H1 (cell line): Measurements from ENCODE around the gene CGREF1. TPM values are rescaled to one million over a fixed set of nuclear protein-coding genes. Genes with fewer than 3 reads are reported as not detected.

ENCODE experiments used
- E2F6 ChIP-seq: IDR thresholded peaks from 2 replicates; pipeline ENCODE4 v1.6.1; 2012; ENCODE audit warnings: inconsistent platforms
- MAX ChIP-seq: IDR thresholded peaks from 2 replicates; pipeline ENCODE4 v1.6.1; 2012; ENCODE audit warnings: inconsistent platforms
- NRF1 ChIP-seq: IDR thresholded peaks from 2 replicates; pipeline ENCODE4 v1.6.1; 2011; ENCODE audit warnings: mild to moderate bottlenecking, low read depth, low read length, improper control_type of control experiment
- RNF2 ChIP-seq: fragments of 200-900, 300-1000 bp; sonication (generic); IDR thresholded peaks from 2 replicates; pipeline ENCODE4 v1.7.1; 2016; ENCODE audit warnings: borderline replicate concordance, low read depth, mild to moderate bottlenecking, antibody characterized with exemption, low read length; ENCODE audit not compliant: poor library complexity, severe bottlenecking; ENCODE audit errors: missing control alignments
- USF2 ChIP-seq: IDR thresholded peaks from 2 replicates; pipeline ENCODE4 v1.6.1; 2011; ENCODE audit warnings: low read length, improper control_type of control experiment
- polyA plus RNA-seq, 7 experiments: library from polyadenylated mRNA; depleted of rRNA in 3 of 7; stranded (reverse) in 5 of 7; unstranded in 2 of 7; fragments of >200 nt in 5 of 7; fragments of 200-250 nt in 2 of 7; gene quantifications; 1 replicate in 5 of 7; 2 replicates in 1 of 7; 4 replicates in 1 of 7; pipeline versions ENCODE4 v1.2.1 to v1.2.3, GENCODE V29; 2011 to 2013; ENCODE audit warnings: missing spikeins in 2 of 7, mixed read lengths in 2 of 7
- total RNA-seq: library from RNA; stranded (reverse); fragmentation: NEBNext Ultra II Directional; extraction: Animal tissue kit (Norgen Biotek cat#: 25700); gene quantifications from 2 replicates; pipeline ENCODE4 v1.2.1, GENCODE V29; 2021

Gene CGREF1
- total and polyA plus RNA-seq, 2 of the 8 experiments (the other 6 are each of a cell fraction or from before 2014, with no cell fraction given): 2.5 to 3.4 TPM

GRCh38 chr2:27078267-27079194 is 40.4 kb downstream of the CGREF1 start, which contains the start of gene EMILIN1 (continued):
- TF ChIP-seq E2F6 (0 out of 2 replicates have a peak, but pooled peaks have one; percentile 23), NRF1 (no peak), USF2 (no peak), MAX (0 out of 2 replicates have a peak, but pooled peaks have one; percentile 38), RNF2 (no peak)
